Uterus (tissue), 2 donors: ENCODE results near the gene CRYBA4.

ENCODE experiments used
- CTCF ChIP-seq, 4 experiments: fragments of 200-600 bp in 2 of 4; fragments of 450-650 bp in 2 of 4; sonication (generic) in 2 of 4; IDR thresholded peaks; one replicate each; pipeline ENCODE4 v1.5.1; 2016 to 2019; ENCODE audit warnings: antibody characterized with exemption in 4 of 4, mild to moderate bottlenecking in 2 of 4, moderate library complexity in 1 of 4
- POLR2A ChIP-seq, 2 donors: fragments of 450-650 bp; IDR thresholded peaks; one replicate each; pipeline ENCODE4 v1.6.1; 2016; ENCODE audit warnings: antibody characterized with exemption in 2 of 2, mild to moderate bottlenecking in 1 of 2, moderate library complexity in 1 of 2

- TF ChIP-seq CTCF (IDR thresholded peaks at IDR 0.05) (no peak), POLR2A (IDR thresholded peaks at IDR 0.05) (no peak)
These were observed 50.3 kb downstream of the CRYBA4 start for GRCh38 chr22:26672060-26672471.
